ENCODE measurements around the gene RECQL5. TPM values are rescaled to one million over a fixed set of nuclear protein-coding genes. Genes with fewer than 3 reads are reported as not detected.

RECQL5 gene
- total and polyA plus RNA-seq, 2 donors (not counting 1 experiment from before 2014, with no cell fraction given), result 8.4 to 26.3 TPM

GRCh38 chr17:75706042-75706728 lies 39.2 kb upstream of the RECQL5 start:
- H3K4me3 ChIP-seq (replicated peaks in 1 of 4; ENCODE audit: control extremely low read depth in 1 of 4, insufficient read depth in 1 of 4, low read depth in 3 of 4, low read length in 4 of 4), result no peak overlapping the region
- no peak overlapping the region for H3K27ac ChIP-seq (ENCODE audit: insufficient read depth, low read length)
- no peaks in the 10 kb centered on the region for H4K20me1 ChIP-seq (ENCODE audit: control insufficient read depth, extremely low read depth, insufficient read depth, low read length)
- no peaks in the 10 kb centered on the region for H3K27me3 ChIP-seq (ENCODE audit: control insufficient read depth, insufficient read depth, low read length)
- no peaks in the 10 kb centered on the region for H3K9me3 ChIP-seq (ENCODE audit: control insufficient read depth, insufficient read depth, low read depth, low read length)
- no peak overlapping the region for H3K9ac ChIP-seq (ENCODE audit: insufficient read depth, low read length)
- TF ChIP-seq CTCF (conservative IDR thresholded peaks at IDR 0.05 in 1 of 2, IDR thresholded peaks at IDR 0.05 in 1 of 2; ENCODE audit: low read depth in 1 of 2, low read length in 2 of 2) (no peak), EZH2 (IDR thresholded peaks at IDR 0.05; ENCODE audit: low read length, missing control alignments) (no peak)
- no peaks in the 10 kb centered on the region for H3K4me1 ChIP-seq (ENCODE audit: control insufficient read depth, extremely low read depth, insufficient read depth, low read length)
- H3K4me2 ChIP-seq (ENCODE audit: extremely low read depth, insufficient read depth, low read length), result no peak overlapping the region
- no peak overlapping the region for H2AFZ ChIP-seq (ENCODE audit: low read length)
- H3K79me2 ChIP-seq (ENCODE audit: control insufficient read depth, insufficient read depth, low read length), result no peaks in the 10 kb centered on the region
- peaks cover 36% of the 10 kb centered on the region for H3K36me3 ChIP-seq (ENCODE audit: control insufficient read depth, insufficient read depth, low read length)
- DNase-seq (ENCODE audit: low read depth in 2 of 2), result no peak

DNA sequence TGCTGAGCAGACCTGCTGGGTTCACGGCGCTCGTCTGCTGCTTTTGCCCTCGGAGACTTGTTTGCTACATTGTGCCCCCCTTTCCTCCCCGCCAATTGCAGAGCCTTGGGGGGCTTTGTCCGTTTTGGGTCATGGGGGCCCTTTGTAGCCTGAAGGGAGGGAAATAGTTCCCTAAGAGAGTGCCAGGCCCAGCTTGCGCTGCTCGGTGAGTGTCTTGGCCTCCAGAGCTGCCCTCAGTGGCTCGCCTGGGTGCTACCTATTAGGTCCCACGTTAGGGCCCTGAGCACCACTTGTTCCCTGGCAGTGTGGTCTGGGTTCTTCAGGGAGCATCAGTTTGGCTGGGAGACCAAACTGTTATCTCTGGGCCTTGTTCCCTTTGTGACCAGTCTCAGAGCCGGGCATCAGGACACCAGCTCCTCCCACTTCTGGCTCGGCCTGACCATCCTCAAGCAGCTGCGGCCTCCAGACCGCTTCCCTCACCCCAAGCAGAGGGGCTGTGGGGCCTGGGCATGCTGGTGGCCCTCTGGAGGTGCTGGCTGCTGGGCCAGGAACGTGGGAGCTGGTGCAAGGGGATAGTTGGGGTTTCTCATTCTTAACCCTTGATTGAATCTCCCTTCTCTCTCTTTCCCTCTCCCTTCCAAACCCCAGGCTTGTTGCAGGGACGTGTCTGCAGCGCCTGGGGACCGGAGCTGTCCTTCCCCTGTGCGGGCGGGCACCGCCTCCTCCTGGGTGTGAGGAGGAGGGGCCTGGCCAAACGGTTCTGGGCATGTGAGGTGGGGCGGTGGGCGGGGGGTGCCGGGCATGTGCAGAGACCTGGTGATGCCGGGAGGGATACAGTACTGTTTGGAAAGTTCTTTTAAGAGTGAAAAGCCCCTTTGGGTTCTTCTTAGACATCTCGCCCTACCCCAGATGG lies 38.3 kb upstream of the RECQL5 start:
- Histone ChIP-seq H3K9me3 (ENCODE audit: control insufficient read depth, insufficient read depth, low read depth, low read length) (no peaks in the 10 kb centered on the region), H3K4me1 (ENCODE audit: control insufficient read depth, extremely low read depth, insufficient read depth, low read length) (peaks cover 3% of the 10 kb centered on the region), H3K4me2 (ENCODE audit: extremely low read depth, insufficient read depth, low read length) (no peak overlapping the region), H3K36me3 (ENCODE audit: control insufficient read depth, insufficient read depth, low read length) (peaks cover 43% of the 10 kb centered on the region), H3K9ac (ENCODE audit: insufficient read depth, low read length) (no peak overlapping the region), H4K20me1 (ENCODE audit: control insufficient read depth, extremely low read depth, insufficient read depth, low read length) (no peaks in the 10 kb centered on the region), H2AFZ (ENCODE audit: low read length) (no peak overlapping the region), H3K27me3 (ENCODE audit: control insufficient read depth, insufficient read depth, low read length) (no peaks in the 10 kb centered on the region), H3K4me3 (replicated peaks in 1 of 4; ENCODE audit: control extremely low read depth in 1 of 4, insufficient read depth in 1 of 4, low read depth in 3 of 4, low read length in 4 of 4) (no peak overlapping the region), H3K27ac (ENCODE audit: insufficient read depth, low read length) (no peak overlapping the region), H3K79me2 (ENCODE audit: control insufficient read depth, insufficient read depth, low read length) (no peaks in the 10 kb centered on the region)
- TF ChIP-seq CTCF (conservative IDR thresholded peaks at IDR 0.05 in 1 of 2, IDR thresholded peaks at IDR 0.05 in 1 of 2; ENCODE audit: low read depth in 1 of 2, low read length in 2 of 2) (no peak), EZH2 (IDR thresholded peaks at IDR 0.05; ENCODE audit: low read length, missing control alignments) (no peak)
- DNase-seq (ENCODE audit: low read depth in 2 of 2), result no peak

- no peak overlapping the region for H3K4me2 ChIP-seq (ENCODE audit: extremely low read depth, insufficient read depth, low read length)
- peaks cover 9% of the 10 kb centered on the region for H3K4me1 ChIP-seq (ENCODE audit: control insufficient read depth, extremely low read depth, insufficient read depth, low read length)
- no peak for TF ChIP-seq CTCF (conservative IDR thresholded peaks at IDR 0.05 in 1 of 2, IDR thresholded peaks at IDR 0.05 in 1 of 2; ENCODE audit: low read depth in 1 of 2, low read length in 2 of 2)
- TF ChIP-seq EZH2 (IDR thresholded peaks at IDR 0.05; ENCODE audit: low read length, missing control alignments), result no peak
- H3K27me3 ChIP-seq (ENCODE audit: control insufficient read depth, insufficient read depth, low read length), result no peaks in the 10 kb centered on the region
- no peaks in the 10 kb centered on the region for H3K79me2 ChIP-seq (ENCODE audit: control insufficient read depth, insufficient read depth, low read length)
- no peaks in the 10 kb centered on the region for H3K9me3 ChIP-seq (ENCODE audit: control insufficient read depth, insufficient read depth, low read depth, low read length)
- no peak overlapping the region for H2AFZ ChIP-seq (ENCODE audit: low read length)
- H3K36me3 ChIP-seq (ENCODE audit: control insufficient read depth, insufficient read depth, low read length), result peaks cover 46% of the 10 kb centered on the region
- DNase-seq (ENCODE audit: low read depth in 2 of 2), result no peak
- no peak overlapping the region for H3K4me3 ChIP-seq (replicated peaks in 1 of 4; ENCODE audit: control extremely low read depth in 1 of 4, insufficient read depth in 1 of 4, low read depth in 3 of 4, low read length in 4 of 4)
- H4K20me1 ChIP-seq (ENCODE audit: control insufficient read depth, extremely low read depth, insufficient read depth, low read length), result no peaks in the 10 kb centered on the region
- H3K9ac ChIP-seq (ENCODE audit: insufficient read depth, low read length), result no peak overlapping the region
- no peak overlapping the region for H3K27ac ChIP-seq (ENCODE audit: insufficient read depth, low read length)
Measured at GRCh38 chr17:75703591-75703990, 36.6 kb upstream of the RECQL5 start.

Data from fibroblast of lung (primary cell).